C4-2B (cell line): ENCODE data around the gene MEGF10.

ENCODE experiments used
- CTCF ChIP-seq: fragments of 450-650 bp; conservative IDR thresholded peaks from 2 replicates; pipeline ENCODE4 v1.5.1; 2017; ENCODE audit warnings: mild to moderate bottlenecking
- ZFX ChIP-seq: fragments of 450-650 bp; IDR thresholded peaks from 2 replicates; pipeline ENCODE4 v1.6.1; 2017

GRCh38 chr5:127254729-127255284, 35.8 kb upstream of the MEGF10 start:
- no peak for TF ChIP-seq CTCF
- no peak for TF ChIP-seq ZFX
